Stomach (tissue), 9 donors: ENCODE data around the gene TMEM45A. TPM values are rescaled to one million over a fixed set of nuclear protein-coding genes. Genes with fewer than 3 reads are reported as not detected.
A peak's percentile ranks its signal among the peaks of the same experiment; 100 is the strongest.

Source experiments
- DNase-seq, 2 donors: peaks; one replicate each; pipeline versions ENCODE4 v3.0.0 to v3.0.0-alpha.2; 2013 to 2019
- H3K27ac ChIP-seq, 5 donors: fragments of 200-600 bp in 4 of 5; sonication (generic) in 4 of 5; one replicate each; pipeline ENCODE4 v1.5.1; 2013 to 2019; ENCODE audit warnings: mild to moderate bottlenecking in 1 of 5, moderate library complexity in 1 of 5
- H3K27me3 ChIP-seq, 3 donors: fragments of 200-600 bp; sonication (generic); one replicate each; pipeline ENCODE4 v1.5.1; 2017 to 2019; ENCODE audit warnings: mixed run types in 1 of 3
- H3K36me3 ChIP-seq, 4 donors: fragments of 200-600 bp; sonication (generic); 1 replicate in 3 of 4; 2 replicates in 1 of 4; pipeline ENCODE4 v1.5.1; 2016 to 2019
- H3K4me1 ChIP-seq, 4 donors: fragments of 200-600 bp; sonication (generic); one replicate each; pipeline ENCODE4 v1.5.1; 2016 to 2019
- H3K4me3 ChIP-seq, 4 donors: fragments of 200-600 bp; sonication (generic) in 3 of 4; one replicate each; pipeline ENCODE4 v1.5.1; 2016 to 2019; ENCODE audit warnings: mild to moderate bottlenecking in 1 of 4
- H3K9me3 ChIP-seq, 4 donors: fragments of 200-600 bp; sonication (generic); one replicate each; pipeline ENCODE4 v1.5.1; 2016 to 2019
- EP300 ChIP-seq: sonication (generic); formaldehyde crosslinking; IDR thresholded peaks from one replicate; pipeline ENCODE4 v1.6.1; 2017; ENCODE audit warnings: antibody characterized with exemption
- POLR2A ChIP-seq, 4 donors: fragments of 450-650 bp; IDR thresholded peaks; one replicate each; pipeline ENCODE4 v1.6.1; 2016; ENCODE audit warnings: antibody characterized with exemption in 4 of 4, control low read depth in 2 of 4, mild to moderate bottlenecking in 1 of 4, moderate library complexity in 1 of 4
- POLR2AphosphoS5 ChIP-seq, 3 donors: sonication (generic); formaldehyde crosslinking; IDR thresholded peaks; one replicate each; pipeline ENCODE4 v1.6.1; 2016; ENCODE audit warnings: antibody characterized with exemption in 3 of 3
- WGBS, 5 donors: extraction: QIAGEN DNeasy Blood & Tissue Kit in 3 of 5; methylation state at CpG; one replicate each; pipeline versions ENCODE4 v1.1.5 to v1.1.7; 2013 to 2018; 5-methylcytosine and 5-hydroxymethylcytosine counted together
- intact Hi-C: fragments of 100-400 bp; cut with DNase I; formaldehyde crosslinking; loops from one replicate; pipeline ENCODE4 v1.15.1; 2023; ENCODE audit warnings: low total_unique reads
- polyA plus RNA-seq, 3 donors: library from polyadenylated mRNA; stranded (reverse); fragments of 200-250 nt; gene quantifications; one replicate each; pipeline ENCODE4 v1.2.3, GENCODE V29; 2013
- total RNA-seq, 5 donors: library from RNA; depleted of rRNA; stranded (reverse); fragments of >200 nt; gene quantifications; one replicate each; pipeline versions ENCODE4 v1.1.0 to v1.2.3, GENCODE V29; 2014 to 2016
- TF ChIP-seq, protein P1 (sequence below), 7 experiments: fragments of 450-650 bp in 4 of 7; fragments of 200-600 bp in 3 of 7; sonication (generic) in 3 of 7; IDR thresholded peaks; one replicate each; pipeline ENCODE4 v1.5.1; 2016 to 2019; ENCODE audit warnings: antibody characterized with exemption in 7 of 7, control low read depth in 2 of 7, mild to moderate bottlenecking in 1 of 7
- donor health status: healthy with polysubstance abuse.
- donor health status: Bipolar disorder and iron deficiency.
- donor health status: healthy.

The TMEM45A gene
- total and polyA plus RNA-seq, 8 donors = 0.72 to 20.2 (median 6.2) TPM; not detected in 1

GRCh38 chr3:100521439-100521845 is 29.0 kb downstream of the TMEM45A start:
- intact Hi-C loops = no loop called here
- DNase-seq = peak in 1 of 2 donors; percentile 11
- Histone ChIP-seq H3K27me3 (no peaks in the 10 kb centered on the region), H3K36me3 (peaks cover 0 to 17% (median 7%) of the 10 kb centered on the region in 4 donors), H3K4me3 (no peak overlapping the region), H3K4me1 (no peaks in the 10 kb centered on the region), H3K9me3 (no peaks in the 10 kb centered on the region), H3K27ac (no peak overlapping the region)
- 79 to 97% (median 89%) methylated on average over 8 to 10 of the region's 10 CpGs for WGBS, 5 donors
- TF ChIP-seq EP300 = no peak
- no peak for TF ChIP-seq POLR2A (IDR thresholded peaks at IDR 0.05)
- TF ChIP-seq, protein P1, sequence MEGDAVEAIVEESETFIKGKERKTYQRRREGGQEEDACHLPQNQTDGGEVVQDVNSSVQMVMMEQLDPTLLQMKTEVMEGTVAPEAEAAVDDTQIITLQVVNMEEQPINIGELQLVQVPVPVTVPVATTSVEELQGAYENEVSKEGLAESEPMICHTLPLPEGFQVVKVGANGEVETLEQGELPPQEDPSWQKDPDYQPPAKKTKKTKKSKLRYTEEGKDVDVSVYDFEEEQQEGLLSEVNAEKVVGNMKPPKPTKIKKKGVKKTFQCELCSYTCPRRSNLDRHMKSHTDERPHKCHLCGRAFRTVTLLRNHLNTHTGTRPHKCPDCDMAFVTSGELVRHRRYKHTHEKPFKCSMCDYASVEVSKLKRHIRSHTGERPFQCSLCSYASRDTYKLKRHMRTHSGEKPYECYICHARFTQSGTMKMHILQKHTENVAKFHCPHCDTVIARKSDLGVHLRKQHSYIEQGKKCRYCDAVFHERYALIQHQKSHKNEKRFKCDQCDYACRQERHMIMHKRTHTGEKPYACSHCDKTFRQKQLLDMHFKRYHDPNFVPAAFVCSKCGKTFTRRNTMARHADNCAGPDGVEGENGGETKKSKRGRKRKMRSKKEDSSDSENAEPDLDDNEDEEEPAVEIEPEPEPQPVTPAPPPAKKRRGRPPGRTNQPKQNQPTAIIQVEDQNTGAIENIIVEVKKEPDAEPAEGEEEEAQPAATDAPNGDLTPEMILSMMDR (IDR thresholded peaks at IDR 0.05) = no peak
- no peak for TF ChIP-seq POLR2AphosphoS5 (IDR thresholded peaks at IDR 0.05)

- WGBS, 5 donors = 89 to 96% (median 92%) methylated on average over 3 of the region's 3 CpGs
- no peaks in the 10 kb centered on the region for H3K27me3 ChIP-seq
- H3K4me1 ChIP-seq = no peaks in the 10 kb centered on the region
- TF ChIP-seq POLR2AphosphoS5 (IDR thresholded peaks at IDR 0.05) (no peak), EP300 (no peak), POLR2A (IDR thresholded peaks at IDR 0.05) (no peak)
- TF ChIP-seq, protein P1 (IDR thresholded peaks at IDR 0.05) = no peak
- no peaks in the 10 kb centered on the region for H3K9me3 ChIP-seq
- H3K27ac ChIP-seq = no peak overlapping the region
- intact Hi-C loops = no loop called here
- DNase-seq = no peak
- H3K36me3 ChIP-seq = peaks cover 0 to 17% (median 7%) of the 10 kb centered on the region in 4 donors
- no peak overlapping the region for H3K4me3 ChIP-seq
Measured at GRCh38 chr3:100522125-100522524, 29.7 kb downstream of the TMEM45A start.

GRCh38 chr3:100523050-100523760 is 30.8 kb downstream of the TMEM45A start:
- WGBS, 5 donors = 83 to 92% (median 90%) methylated on average over 4 of the region's 4 CpGs
- no peak overlapping the region for H3K27ac ChIP-seq
- no peaks in the 10 kb centered on the region for H3K9me3 ChIP-seq
- TF ChIP-seq EP300 = no peak
- TF ChIP-seq POLR2A (IDR thresholded peaks at IDR 0.05) = no peak
- TF ChIP-seq POLR2AphosphoS5 (IDR thresholded peaks at IDR 0.05) = no peak
- TF ChIP-seq, protein P1 (IDR thresholded peaks at IDR 0.05) = no peak
- peaks cover 0 to 17% (median 7%) of the 10 kb centered on the region in 4 donors for H3K36me3 ChIP-seq
- intact Hi-C loops = no loop called here
- no peak for DNase-seq
- H3K4me3 ChIP-seq = no peak overlapping the region
- H3K27me3 ChIP-seq = no peaks in the 10 kb centered on the region
- H3K4me1 ChIP-seq = no peaks in the 10 kb centered on the region

DNA sequence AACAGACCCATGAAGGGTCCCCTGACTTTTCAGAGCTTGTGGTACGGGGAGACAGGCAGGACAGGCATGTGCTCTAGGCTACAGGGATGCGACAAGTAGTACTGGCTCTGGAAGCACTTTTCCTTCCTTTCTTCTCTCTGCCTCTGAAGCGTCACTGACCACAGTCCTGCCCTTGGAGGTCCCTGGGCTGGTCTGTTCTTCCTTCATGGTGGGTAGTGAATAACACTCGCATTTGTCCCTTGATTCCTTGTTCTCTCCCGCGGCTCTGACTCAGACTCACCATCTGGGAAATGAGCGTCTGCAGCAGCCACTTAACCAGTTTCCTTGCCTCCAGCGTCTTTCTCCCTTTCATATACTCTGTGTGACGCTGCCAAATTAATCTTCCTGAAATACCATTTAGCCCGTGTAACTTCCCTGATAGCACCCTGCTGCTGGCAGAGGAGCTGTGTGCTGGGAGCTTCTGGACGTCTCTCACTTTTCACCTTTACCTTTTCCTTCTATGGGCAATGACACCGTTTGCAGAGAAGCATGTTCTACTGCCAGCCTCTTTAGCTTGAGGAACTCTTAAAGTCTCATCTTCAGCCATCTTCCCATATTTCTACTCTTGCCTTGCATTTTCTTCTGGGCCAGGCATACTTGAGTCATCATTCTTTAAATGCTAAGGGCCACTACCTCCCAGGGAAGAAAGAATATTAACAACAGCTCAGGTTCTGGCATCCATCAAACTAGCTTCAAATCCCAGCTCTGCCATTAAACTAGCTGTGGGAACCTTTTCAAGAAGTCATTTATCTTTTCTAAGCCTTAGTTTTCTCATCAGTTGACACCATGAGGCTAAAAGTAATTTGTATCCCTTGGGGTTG is 33.6 kb downstream of the TMEM45A start:
- peak in 1 of 2 donors; percentile 42 for DNase-seq
- Histone ChIP-seq H3K4me1 (no peaks in the 10 kb centered on the region), H3K27ac (peak overlapping the region in 3 of 5 donors; percentile 19 to 59 (median 43)), H3K27me3 (no peaks in the 10 kb centered on the region), H3K9me3 (no peaks in the 10 kb centered on the region), H3K36me3 (peaks cover 0 to 9% (median 0%) of the 10 kb centered on the region in 4 donors), H3K4me3 (no peak overlapping the region)
- intact Hi-C loops = no loop called here
- WGBS, 5 donors = 63 to 76% (median 69%) methylated on average over 12 of the region's 12 CpGs
- TF ChIP-seq, protein P1 (IDR thresholded peaks at IDR 0.05) = no peak
- no peak for TF ChIP-seq POLR2A (IDR thresholded peaks at IDR 0.05)
- TF ChIP-seq EP300 = no peak
- TF ChIP-seq POLR2AphosphoS5 (IDR thresholded peaks at IDR 0.05) = no peak
